ENCODE results near the gene CMTM2.
"Not testable (repeated sequence)": the region's sequence is repeated elsewhere in the genome, so short reads cannot be mapped to it uniquely, and the experiment has no call there.

The CMTM2 gene

GRCh38 chr16:66587881-66588600 lies 8.8 kb downstream of the CMTM2 start:
- no peak for DNase-seq

GRCh38 chr16:66588981-66589713 lies 9.9 kb downstream of the CMTM2 start:
- DNase-seq: no peak

DNA sequence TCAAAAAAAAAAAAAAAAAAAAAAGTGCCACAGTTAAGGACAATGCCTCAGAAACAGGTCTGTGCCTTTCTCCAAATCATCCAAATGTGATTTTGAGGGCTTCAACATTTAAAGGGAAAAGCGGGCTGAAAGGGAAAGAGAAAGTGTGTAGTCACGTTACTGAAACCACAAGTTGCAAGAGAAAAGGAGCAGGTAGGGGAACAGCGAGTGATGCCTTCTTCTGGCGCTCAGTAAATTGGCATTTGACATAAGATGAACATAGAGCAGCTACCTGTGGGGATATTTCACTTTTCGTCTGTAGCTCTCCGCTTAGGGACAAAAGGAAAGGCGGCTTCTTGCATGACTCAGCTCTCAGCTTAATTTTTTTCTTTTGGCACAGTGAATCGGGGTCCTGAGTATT lies 11.1 kb downstream of the CMTM2 start:
- DNase-seq: no peak

DNA sequence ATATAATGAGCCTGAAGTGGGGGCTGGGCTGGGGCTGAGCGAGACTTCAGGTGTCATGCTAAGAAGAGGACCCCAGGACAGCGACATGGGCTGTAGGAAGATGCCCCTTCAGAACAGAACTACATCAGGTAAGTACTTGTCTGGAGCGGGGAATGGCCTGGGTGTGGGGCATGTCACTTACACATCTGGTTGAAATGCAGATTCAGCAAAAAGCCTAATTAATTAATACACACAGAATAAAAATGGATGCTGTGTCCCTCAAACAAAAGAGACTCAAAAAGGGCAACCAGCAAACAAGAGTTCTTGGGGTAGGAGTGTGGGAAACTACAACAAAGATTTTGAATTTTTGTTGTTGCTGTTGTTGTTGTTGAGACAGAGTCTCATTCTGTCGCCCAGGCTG lies 11.8 kb downstream of the CMTM2 start:
- no peak for DNase-seq

- no peak for DNase-seq
These were observed 13.0 kb downstream of the CMTM2 start for GRCh38 chr16:66592241-66592640.

GRCh38 chr16:66592814-66593213 lies 13.6 kb downstream of the CMTM2 start:
- no peak for DNase-seq

DNA sequence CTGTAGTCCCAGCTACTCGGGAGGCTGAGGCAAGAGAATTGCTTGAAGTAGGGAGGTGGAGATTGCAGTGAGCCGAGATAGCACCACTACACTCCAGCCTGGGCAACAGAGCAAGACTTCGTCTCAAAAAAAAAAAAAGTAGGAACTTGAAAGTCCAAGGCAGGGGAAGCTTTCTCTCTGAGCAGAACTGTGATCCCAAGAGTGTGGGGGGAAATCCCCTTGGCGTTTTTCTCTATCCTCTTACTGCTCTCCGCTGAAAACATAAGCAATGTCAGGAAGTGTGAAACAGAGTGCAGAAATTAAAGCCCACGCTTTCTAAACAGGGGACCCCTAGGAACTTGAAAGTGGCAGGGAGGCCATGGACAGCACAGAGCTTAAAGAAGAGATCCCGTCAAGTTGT lies 15.5 kb downstream of the CMTM2 start:
- DNase-seq: no peak

DNA sequence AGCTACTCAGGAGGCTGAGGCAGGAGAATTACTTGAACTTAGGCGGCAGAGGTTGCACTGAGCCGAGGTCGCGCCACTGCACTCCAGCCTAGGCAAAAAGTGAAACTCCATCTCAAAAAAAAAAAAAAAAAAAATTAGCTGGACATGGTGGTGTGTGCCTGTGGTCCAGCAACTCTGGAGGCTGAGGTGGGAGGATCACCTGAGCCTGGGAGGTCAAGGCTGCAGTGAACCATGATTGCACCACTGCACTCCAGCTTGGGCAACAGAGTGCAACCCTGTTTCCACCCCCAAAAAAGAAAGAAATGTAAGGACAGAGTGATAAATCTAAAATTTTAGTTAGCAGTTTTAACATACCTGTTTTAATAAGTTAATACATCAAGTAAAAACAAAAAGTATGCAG lies 17.3 kb downstream of the CMTM2 start:
- not testable (repeated sequence) for DNase-seq

GRCh38 chr16:66596986-66597848 lies 18.0 kb downstream of the CMTM2 start:
- no peak for DNase-seq

- no peak for DNase-seq
These were observed 18.8 kb downstream of the CMTM2 start for GRCh38 chr16:66598111-66598510.

DNA sequence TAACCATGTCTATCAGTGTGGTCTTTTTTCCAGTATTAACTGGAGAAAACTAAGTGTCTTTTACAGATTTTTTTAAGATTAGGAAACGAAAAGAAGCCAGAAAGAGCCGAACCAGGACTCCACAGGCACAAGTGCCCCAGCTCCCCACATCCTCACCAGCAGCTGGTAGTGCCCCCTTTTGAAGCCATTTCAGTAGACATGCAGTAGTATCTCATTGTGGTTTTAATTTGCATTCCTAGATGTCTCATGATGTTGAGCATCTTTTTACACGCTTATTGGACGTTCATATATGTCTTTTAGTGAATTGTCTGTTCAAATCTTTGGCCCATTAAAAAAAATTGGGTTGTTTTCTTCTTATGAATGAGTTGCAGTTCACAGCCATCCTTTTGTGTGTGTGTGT lies 20.5 kb downstream of the CMTM2 start:
- DNase-seq: no peak

DNA sequence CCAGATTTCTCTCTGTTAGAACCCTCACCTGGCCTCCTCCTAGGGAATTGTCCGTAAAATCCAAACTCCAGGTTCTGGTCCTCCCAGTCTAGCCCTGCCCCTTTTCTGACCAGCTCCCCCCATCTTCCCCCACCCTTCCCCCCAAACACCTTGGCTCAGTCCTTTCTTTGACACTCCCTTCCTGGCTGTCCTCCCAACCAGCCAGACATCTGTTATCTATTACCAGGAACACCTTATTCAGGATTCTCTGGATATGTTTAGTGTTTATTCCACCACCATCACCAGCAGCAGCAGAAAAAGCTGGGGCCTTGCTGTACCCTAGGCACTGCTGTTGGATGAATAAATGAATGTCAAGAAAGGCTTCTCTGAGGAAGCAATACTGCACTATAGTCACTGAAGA lies 21.2 kb downstream of the CMTM2 start:
- peak; percentile 62 for DNase-seq

GRCh38 chr16:66601471-66601870 lies 22.2 kb downstream of the CMTM2 start:
- no peak for DNase-seq

DNA sequence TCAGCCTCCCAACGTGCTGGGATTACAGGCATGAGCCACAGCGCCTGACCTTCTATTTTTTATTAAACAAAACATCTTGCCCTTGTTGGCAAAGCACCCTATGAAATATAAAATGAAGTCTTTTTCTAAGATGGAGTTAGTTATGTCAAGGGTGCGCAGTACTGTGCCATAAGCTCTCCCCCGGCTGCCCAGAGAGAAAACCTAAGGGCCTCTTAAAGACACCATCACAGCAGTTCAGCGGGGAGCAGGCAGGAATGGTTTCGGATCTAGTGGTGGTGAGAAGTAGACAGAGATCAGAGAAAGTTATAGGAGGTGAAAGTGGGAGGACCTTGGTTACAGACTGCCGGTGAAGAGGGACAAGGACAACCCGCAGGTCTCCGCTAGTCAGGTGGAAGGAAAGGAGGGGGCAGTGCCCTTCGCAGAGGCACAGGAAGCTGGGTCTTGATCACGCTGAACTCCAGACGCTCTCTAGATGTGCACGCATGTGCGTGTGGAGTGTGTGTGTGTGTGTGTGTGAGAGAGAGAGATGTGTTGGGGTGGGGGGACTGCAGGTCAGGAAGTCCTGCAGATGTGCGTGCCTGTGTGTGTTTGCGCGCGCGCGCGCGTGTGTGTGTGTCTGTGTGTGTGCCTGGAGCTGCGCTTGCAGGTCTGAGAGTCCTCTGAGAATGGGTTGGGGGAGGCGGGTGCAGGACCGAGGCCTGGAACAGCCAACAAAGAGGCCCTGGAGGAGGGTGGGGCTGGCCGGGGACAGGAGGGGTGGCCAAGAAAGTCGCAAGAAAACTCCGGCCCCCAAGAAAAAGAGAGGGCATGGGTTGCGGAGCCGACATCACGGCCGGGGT lies 24.5 kb downstream of the CMTM2 start:
- peak; percentile 88 for DNase-seq

DNA sequence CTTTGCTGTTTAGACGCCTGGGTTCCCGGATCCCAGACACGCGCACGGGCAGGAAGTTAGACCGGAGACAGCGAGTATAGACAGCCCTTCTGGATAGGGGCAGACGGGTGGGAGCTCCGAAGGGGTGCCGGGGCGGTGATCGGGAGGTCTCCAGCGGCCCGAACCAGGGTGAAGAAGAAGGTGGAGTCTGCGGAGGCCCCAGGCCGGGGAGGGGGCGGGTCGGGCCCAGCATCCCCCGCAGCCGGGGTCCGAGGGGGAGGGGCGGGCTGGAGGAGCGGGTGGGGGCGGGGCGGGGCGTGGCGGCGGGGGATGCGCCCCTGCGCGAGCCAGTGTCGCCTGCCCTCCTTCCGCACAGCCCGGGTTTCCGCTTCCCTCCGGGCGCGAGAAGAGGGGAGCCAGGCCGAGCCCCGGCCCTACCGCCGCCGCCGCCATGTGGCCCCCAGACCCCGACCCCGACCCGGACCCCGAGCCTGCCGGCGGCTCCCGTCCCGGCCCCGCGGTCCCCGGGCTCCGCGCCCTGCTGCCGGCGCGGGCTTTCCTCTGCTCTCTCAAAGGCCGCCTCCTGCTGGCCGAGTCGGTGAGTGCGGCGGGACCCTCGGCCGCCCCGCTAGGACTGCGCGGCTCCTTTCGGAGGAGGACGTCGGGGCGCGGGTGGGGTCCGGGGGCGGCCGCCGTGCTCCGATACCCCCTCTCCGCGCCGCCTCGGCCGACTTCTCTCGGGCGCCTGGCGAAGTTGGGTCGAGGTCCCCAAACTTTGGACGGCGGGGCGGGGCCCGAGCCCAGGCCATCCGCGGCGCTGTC lies 25.3 kb downstream of the CMTM2 start, which contains the start of gene CMTM3:
CMTM3 (plus strand) TSS at position 329 of the 801 bp plus-strand sequence; CDS start at position 431, 102 bp downstream.
- DNase-seq: peak; percentile 89

DNA sequence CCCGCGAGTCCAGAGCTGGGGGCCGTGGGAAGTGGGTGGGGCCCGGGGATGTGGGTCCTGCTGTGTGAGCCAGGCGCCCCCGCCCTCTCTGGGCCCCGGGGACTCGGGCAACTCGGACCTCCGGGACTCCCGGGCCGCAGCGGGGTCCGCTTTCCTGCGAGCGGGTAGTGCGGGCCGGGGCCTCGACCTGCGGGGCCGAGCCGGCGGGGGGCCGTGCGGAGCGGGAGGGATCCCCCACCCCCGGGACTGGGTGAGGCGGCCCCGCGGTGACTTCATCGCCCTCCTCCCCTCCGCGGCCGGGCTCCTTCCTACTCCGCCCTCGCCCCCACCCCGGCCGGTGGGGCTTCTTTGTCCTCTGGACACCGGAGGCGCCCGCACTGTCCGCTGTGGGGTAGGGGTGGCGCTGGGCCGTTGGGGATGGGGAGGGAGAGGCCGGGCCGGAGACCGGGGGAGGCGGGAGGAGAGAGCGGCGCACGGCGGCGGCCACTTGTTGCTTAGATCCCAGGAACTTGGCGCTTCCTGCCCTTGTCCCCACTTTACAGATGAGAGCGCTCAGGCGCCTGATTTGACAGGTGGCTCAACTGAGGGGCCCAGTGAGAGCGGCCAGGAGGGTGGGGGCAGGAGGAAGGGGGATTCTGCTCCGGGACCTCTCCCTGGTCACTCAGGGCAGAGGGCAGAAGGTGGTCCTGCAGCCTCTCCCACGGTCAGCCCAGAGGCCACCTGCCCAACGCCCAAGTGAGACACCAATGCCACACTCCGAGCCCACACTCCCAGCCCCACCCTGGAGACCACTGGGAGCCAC lies 26.1 kb downstream of the CMTM2 start:
- peak; percentile 78 for DNase-seq

DNA sequence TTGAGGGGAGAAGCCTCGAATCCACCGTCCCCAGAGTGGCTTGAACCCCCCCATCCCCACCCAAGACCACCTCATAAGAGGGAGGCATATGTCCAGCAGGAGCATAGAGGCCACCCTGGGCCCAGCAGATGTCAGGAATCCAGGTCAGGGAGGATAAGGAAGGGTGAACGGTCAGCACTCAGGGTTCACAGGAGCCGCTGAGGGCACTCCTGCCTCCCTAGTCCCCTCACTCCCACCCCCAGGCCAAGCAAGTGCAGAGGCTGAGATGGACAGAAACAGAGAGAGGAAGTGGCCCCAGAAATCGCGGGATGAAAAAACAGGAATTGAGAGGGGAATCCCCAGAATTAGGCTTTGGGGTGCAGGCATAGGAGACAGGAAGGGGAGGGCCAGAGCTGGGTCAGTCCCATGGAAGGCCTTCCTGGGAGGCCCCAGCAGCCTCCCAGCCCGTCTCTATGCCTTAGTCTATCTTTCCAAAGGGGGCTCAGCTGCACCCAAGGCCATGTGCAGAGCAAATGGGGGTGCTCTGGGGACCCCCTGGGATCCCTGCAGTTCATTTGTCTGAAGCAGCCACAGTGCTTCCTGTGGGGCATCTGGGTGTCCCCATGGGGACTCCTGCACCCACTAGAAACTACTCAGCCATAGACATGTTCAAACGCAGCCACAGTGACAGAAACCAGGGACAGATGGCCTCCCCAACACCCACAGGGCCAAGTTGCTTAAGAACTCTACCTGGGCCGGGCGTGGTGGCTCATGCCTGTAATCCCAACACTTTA lies 26.9 kb downstream of the CMTM2 start:
- no peak for DNase-seq

- peak; percentile 88 for DNase-seq
These were observed 29.2 kb downstream of the CMTM2 start for GRCh38 chr16:66608241-66609138.

GRCh38 chr16:66609139-66609510 lies 29.9 kb downstream of the CMTM2 start:
- no peak for DNase-seq

Measured in right forelimb (tissue), 1 donor.